ENCODE results near the gene KCNN1. TPM values are rescaled to one million over a fixed set of nuclear protein-coding genes. Genes with fewer than 3 reads are reported as not detected.

Gene KCNN1
- total and polyA plus RNA-seq, 2 of the 13 experiments (the other 11 are each of a cell fraction or from before 2014, with no cell fraction given): 0.04 TPM; not detected in 1

DNA sequence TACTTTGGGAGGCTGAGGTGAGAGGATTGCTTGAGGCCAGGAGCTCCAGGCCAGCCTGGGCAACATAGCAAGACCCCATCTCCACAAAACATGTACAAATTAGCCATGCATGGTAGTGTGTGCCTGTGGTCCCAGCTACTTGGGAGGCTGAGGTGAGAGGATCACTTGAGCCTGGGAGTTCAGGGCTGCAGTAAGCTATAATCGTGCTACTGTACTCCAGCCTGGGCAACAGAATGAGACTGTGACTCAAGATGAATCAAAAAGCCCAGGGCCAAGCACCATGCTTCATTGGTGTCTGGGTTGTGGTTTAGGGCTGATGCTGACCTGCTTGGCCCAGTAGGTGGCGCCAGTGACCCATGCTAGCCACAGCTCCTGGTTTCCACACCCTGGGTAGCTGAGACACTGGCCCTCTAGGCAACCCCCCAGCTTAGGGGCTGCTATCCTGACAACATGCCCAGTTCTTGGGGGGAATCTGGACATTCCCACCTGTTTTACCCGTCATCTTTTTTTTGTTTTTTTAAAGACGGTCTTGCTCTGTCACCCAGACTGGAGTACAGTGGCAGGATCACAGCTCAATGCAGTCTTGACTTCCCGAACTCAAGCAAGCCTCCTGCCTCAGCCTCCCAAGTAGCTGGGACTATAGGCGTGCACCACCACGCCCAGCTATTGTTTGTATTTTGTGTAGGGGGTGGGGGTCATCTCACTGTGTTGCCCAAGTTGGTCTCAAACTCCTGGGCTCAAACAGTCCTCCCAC lies 28.6 kb upstream of the KCNN1 start (continued):
- TF ChIP-seq HNF1A (IDR thresholded peaks at IDR 0.05; ENCODE audit: low read depth): no peak
- TF ChIP-seq HNF1A (CRISPR knock-in tag; IDR thresholded peaks at IDR 0.05; ENCODE audit: borderline replicate concordance): no peak
- TF ChIP-seq RNF219 (CRISPR knock-in tag; IDR thresholded peaks at IDR 0.05): no peak
- TF ChIP-seq, protein P1, sequence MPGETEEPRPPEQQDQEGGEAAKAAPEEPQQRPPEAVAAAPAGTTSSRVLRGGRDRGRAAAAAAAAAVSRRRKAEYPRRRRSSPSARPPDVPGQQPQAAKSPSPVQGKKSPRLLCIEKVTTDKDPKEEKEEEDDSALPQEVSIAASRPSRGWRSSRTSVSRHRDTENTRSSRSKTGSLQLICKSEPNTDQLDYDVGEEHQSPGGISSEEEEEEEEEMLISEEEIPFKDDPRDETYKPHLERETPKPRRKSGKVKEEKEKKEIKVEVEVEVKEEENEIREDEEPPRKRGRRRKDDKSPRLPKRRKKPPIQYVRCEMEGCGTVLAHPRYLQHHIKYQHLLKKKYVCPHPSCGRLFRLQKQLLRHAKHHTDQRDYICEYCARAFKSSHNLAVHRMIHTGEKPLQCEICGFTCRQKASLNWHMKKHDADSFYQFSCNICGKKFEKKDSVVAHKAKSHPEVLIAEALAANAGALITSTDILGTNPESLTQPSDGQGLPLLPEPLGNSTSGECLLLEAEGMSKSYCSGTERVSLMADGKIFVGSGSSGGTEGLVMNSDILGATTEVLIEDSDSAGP (CRISPR knock-in tag; IDR thresholded peaks at IDR 0.05; ENCODE audit: borderline replicate concordance): no peak
- peak; percentile 95 for TF ChIP-seq ZNF121 (CRISPR knock-in tag; IDR thresholded peaks at IDR 0.05)
- TF ChIP-seq GMEB1 (CRISPR knock-in tag; IDR thresholded peaks at IDR 0.05; ENCODE audit: borderline replicate concordance): no peak
- TF ChIP-seq ZNF580 (CRISPR knock-in tag; IDR thresholded peaks at IDR 0.05; ENCODE audit: borderline replicate concordance, low read depth): peak; percentile 72; the same call in 1 of the 2 replicates
- TF ChIP-seq BCL6 (CRISPR knock-in tag; IDR thresholded peaks at IDR 0.05): no peak
- no peak for TF ChIP-seq POGK (CRISPR knock-in tag; conservative IDR thresholded peaks at IDR 0.05)
- TF ChIP-seq, protein P2, sequence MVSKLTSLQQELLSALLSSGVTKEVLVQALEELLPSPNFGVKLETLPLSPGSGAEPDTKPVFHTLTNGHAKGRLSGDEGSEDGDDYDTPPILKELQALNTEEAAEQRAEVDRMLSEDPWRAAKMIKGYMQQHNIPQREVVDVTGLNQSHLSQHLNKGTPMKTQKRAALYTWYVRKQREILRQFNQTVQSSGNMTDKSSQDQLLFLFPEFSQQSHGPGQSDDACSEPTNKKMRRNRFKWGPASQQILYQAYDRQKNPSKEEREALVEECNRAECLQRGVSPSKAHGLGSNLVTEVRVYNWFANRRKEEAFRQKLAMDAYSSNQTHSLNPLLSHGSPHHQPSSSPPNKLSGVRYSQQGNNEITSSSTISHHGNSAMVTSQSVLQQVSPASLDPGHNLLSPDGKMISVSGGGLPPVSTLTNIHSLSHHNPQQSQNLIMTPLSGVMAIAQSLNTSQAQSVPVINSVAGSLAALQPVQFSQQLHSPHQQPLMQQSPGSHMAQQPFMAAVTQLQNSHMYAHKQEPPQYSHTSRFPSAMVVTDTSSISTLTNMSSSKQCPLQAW (CRISPR knock-in tag; IDR thresholded peaks at IDR 0.05): peak; percentile 35; the same call in 1 of the 2 replicates
- no peak for TF ChIP-seq U2AF1 (optimal IDR thresholded peaks at IDR 0.05; ENCODE audit: low read depth, low read length)
